Right lobe of liver (tissue), 6 donors: ENCODE results near the gene LMX1B. TPM values are rescaled to one million over a fixed set of nuclear protein-coding genes. Genes with fewer than 3 reads are reported as not detected.

Experiments used
- ATAC-seq, 4 donors: fragments of 200-7000 bp; cut with Tn5 transposase; one replicate each; pipeline ENCODE4 v1.9.1; 2020; ENCODE audit warnings: mild to moderate bottlenecking in 4 of 4, moderate library complexity in 4 of 4
- DNase-seq, 3 donors: peaks; one replicate each; pipeline ENCODE4 v3.0.0-alpha.2; 2020
- H3K27ac ChIP-seq, 3 donors: fragments of 200-600 bp; one replicate each; pipeline ENCODE4 v1.8.0; 2022
- H3K27me3 ChIP-seq, 2 donors: fragments of 200-600 bp; one replicate each; pipeline ENCODE4 v1.8.0; 2022
- H3K36me3 ChIP-seq, 4 donors: fragments of 200-600 bp; sonication (generic) in 1 of 4; one replicate each; pipeline versions ENCODE4 v1.5.1 to v1.8.0; 2017 to 2022; ENCODE audit warnings: control low read depth in 1 of 4
- H3K4me1 ChIP-seq, 4 donors: fragments of 200-600 bp; sonication (generic) in 1 of 4; one replicate each; pipeline versions ENCODE4 v1.5.1 to v1.8.0; 2017 to 2022; ENCODE audit warnings: control low read depth in 1 of 4
- H3K4me3 ChIP-seq, 3 donors: fragments of 200-600 bp; one replicate each; pipeline ENCODE4 v1.8.0; 2022
- H3K9me3 ChIP-seq, 4 donors: fragments of 200-600 bp; sonication (generic) in 1 of 4; one replicate each; pipeline versions ENCODE4 v1.5.1 to v1.8.0; 2017 to 2022; ENCODE audit warnings: control low read depth in 1 of 4
- CTCF ChIP-seq, 4 donors: fragments of 200-600 bp in 3 of 4; fragments of 450-650 bp in 1 of 4; IDR thresholded peaks; one replicate each; pipeline versions ENCODE4 v1.5.1 to v1.8.0; 2016 to 2022; ENCODE audit warnings: antibody characterized with exemption in 4 of 4, mild to moderate bottlenecking in 2 of 4
- POLR2A ChIP-seq: fragments of 450-650 bp; IDR thresholded peaks from one replicate; pipeline ENCODE4 v1.6.1; 2017; ENCODE audit warnings: antibody characterized with exemption, mild to moderate bottlenecking
- WGBS: methylation state at CpG from one replicate; pipeline ENCODE4 v1.1.6; 2018; ENCODE audit warnings: low coverage, low lambda C conversion rate; ENCODE audit not compliant: insufficient coverage; ENCODE audit errors: missing lambda C conversion rate; 5-methylcytosine and 5-hydroxymethylcytosine counted together
- intact Hi-C, 2 donors: fragments of 100-400 bp; cut with DNase I; formaldehyde crosslinking; loops; one replicate each; pipeline versions ENCODE4 v1.11.2 to v1.14.1; 2022
- total RNA-seq, 6 experiments: library from RNA; depleted of rRNA in 2 of 6; stranded (reverse); fragments of >200 nt in 2 of 6; fragmentation: NEBNext Ultra II Directional in 3 of 6; extraction: Animal tissue kit (Norgen Biotek cat#: 25700) in 3 of 6; gene quantifications; one replicate each; pipeline versions ENCODE4 v1.1.0 to v1.2.4, GENCODE V29; 2016 to 2023
- donor health status: DM: no; HTN: yes; CAD: no.
- donor health status: DM: no; HTN: no; CAD: no.
- donor health status: DM: no; HTN: no; CAD: no.
- donor health status: DM: no; HTN: yes; CAD: no.
- donor health status: DM: no; HTN: yes; CAD: no.

The LMX1B gene
- total RNA-seq, 6 experiments from 2014 or later = not detected

DNA sequence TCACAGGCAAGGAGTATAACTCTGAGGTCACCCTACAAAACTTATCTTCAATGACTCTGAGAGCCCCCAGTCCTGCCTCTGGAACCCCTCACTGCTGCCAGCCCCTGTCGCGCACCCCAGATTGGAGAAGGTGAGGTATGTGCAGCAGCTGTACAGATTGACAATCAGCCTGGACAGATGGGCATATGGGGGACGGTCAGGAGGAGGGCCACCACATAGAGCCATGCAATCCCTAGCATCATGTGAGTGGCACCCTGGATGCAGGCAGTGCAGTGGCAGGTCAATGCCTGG lies 90.1 kb downstream of the LMX1B start:
- no peak overlapping the region for H3K27ac ChIP-seq
- TF ChIP-seq CTCF (IDR thresholded peaks at IDR 0.05) (no peak), POLR2A (no peak)
- WGBS = 50% methylated on average over 1 of the region's 3 CpGs
- DNase-seq (peak in 1 of 3 donors; percentile 29), ATAC-seq (no peak)
- H3K4me3 ChIP-seq = no peak overlapping the region
- intact Hi-C loops = loop anchor here in 1 of 2 donors (5.0 kb wide), 1 partner anchor 78 kb away; no protein-coding TSS in a partner anchor
- no peaks in the 10 kb centered on the region for H3K36me3 ChIP-seq
- no peaks in the 10 kb centered on the region for H3K9me3 ChIP-seq
- H3K4me1 ChIP-seq = peaks cover 0 to 4% (median 0%) of the 10 kb centered on the region in 4 donors
- H3K27me3 ChIP-seq = peaks cover 4 to 13% of the 10 kb centered on the region in 2 donors

GRCh38 chr9:126704157-126704891 lies 90.6 kb downstream of the LMX1B start:
- H3K27ac ChIP-seq = no peak overlapping the region
- H3K4me3 ChIP-seq = no peak overlapping the region
- WGBS = 5% methylated on average over 7 of the region's 14 CpGs
- TF ChIP-seq POLR2A (no peak), CTCF (IDR thresholded peaks at IDR 0.05) (no peak)
- intact Hi-C loops = loop anchor here in 1 of 2 donors (5.0 kb wide), 1 partner anchor 78 kb away; no protein-coding TSS in a partner anchor
- DNase-seq (peak in 1 of 3 donors; percentile 41), ATAC-seq (peak in 1 of 4 donors; percentile 39)
- peaks cover 0 to 4% (median 0%) of the 10 kb centered on the region in 4 donors for H3K4me1 ChIP-seq
- H3K9me3 ChIP-seq = no peaks in the 10 kb centered on the region
- H3K27me3 ChIP-seq = peaks cover 4 to 13% of the 10 kb centered on the region in 2 donors
- H3K36me3 ChIP-seq = no peaks in the 10 kb centered on the region

- no peak overlapping the region for H3K4me3 ChIP-seq
- H3K4me1 ChIP-seq = peaks cover 0 to 4% (median 0%) of the 10 kb centered on the region in 4 donors
- intact Hi-C loops = loop anchor here (5.0 kb wide), 1 partner anchor 77 kb away; no protein-coding TSS in a partner anchor
- ATAC-seq = peak; percentile 66 to 87 (median 84)
- H3K27me3 ChIP-seq = peaks cover 4 to 13% of the 10 kb centered on the region in 2 donors
- WGBS = 14% methylated on average over 22 of the region's 36 CpGs
- no peaks in the 10 kb centered on the region for H3K36me3 ChIP-seq
- H3K9me3 ChIP-seq = no peaks in the 10 kb centered on the region
- TF ChIP-seq POLR2A (no peak), CTCF (IDR thresholded peaks at IDR 0.05) (peak; percentile 80 to 86 (median 83))
- peak; percentile 32 to 77 (median 69) for DNase-seq
- no peak overlapping the region for H3K27ac ChIP-seq
Measured at GRCh38 chr9:126704892-126705766, 91.4 kb downstream of the LMX1B start.

DNA sequence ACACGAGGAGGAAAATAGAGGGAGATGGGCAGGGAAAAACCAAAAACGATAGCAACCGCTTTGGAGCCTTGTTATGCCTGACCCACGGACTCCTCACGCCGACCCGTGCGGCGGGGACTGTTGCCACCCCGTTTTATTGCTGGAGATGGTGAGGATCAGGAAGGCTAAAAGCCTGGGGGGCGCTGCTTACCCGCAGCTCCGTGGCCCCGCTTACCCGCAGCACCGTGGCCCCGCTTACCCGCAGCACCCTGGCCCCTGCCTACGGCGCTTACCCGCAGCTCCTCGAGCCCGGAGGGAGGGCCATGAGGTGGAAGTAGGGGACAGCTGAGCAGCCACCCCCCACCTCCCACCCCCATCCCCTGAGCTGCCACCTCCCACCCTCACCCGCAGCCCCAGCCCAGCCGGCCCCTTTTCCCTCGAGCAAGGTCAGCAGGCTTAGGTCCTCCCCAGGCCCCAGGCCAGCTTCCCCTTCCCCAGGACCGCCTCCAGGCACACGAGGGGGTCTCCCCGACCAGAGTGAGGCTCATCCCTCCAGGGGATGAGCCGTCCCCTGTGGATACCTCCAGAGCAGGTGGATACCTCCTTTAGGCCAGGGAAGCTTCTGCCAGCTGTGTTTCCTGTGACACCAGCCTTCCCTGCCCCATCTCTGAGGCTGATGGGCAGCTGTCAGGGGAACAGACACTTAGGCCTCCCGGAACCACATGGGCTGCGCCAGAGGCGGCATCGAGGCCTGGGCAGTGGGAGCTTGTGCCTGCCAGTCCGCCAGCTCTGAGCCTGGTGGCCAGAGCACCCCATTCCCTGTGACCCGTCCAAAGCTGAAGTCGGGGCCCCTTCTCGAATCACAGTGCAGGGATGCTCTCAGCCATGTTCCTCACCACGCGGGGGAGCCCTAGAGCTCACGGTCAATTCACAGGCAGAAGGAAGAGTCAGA lies 92.3 kb downstream of the LMX1B start:
- intact Hi-C loops = loop anchor here in 1 of 2 donors (5.0 kb wide), 1 partner anchor 76 kb away; no protein-coding TSS in a partner anchor
- H3K9me3 ChIP-seq = no peaks in the 10 kb centered on the region
- peaks cover 0 to 4% (median 0%) of the 10 kb centered on the region in 4 donors for H3K4me1 ChIP-seq
- TF ChIP-seq POLR2A (no peak), CTCF (IDR thresholded peaks at IDR 0.05) (peak; percentile 51 to 74 (median 68))
- no peak overlapping the region for H3K4me3 ChIP-seq
- peak in 2 of 3 donors; percentile 69 to 74 for DNase-seq
- H3K27me3 ChIP-seq = peaks cover 4 to 13% of the 10 kb centered on the region in 2 donors
- peak; percentile 75 to 84 (median 77) for ATAC-seq
- no peaks in the 10 kb centered on the region for H3K36me3 ChIP-seq
- no peak overlapping the region for H3K27ac ChIP-seq
- 2% methylated on average over 7 of the region's 41 CpGs for WGBS
